ENCODE results near the gene ESPN.

DNA sequence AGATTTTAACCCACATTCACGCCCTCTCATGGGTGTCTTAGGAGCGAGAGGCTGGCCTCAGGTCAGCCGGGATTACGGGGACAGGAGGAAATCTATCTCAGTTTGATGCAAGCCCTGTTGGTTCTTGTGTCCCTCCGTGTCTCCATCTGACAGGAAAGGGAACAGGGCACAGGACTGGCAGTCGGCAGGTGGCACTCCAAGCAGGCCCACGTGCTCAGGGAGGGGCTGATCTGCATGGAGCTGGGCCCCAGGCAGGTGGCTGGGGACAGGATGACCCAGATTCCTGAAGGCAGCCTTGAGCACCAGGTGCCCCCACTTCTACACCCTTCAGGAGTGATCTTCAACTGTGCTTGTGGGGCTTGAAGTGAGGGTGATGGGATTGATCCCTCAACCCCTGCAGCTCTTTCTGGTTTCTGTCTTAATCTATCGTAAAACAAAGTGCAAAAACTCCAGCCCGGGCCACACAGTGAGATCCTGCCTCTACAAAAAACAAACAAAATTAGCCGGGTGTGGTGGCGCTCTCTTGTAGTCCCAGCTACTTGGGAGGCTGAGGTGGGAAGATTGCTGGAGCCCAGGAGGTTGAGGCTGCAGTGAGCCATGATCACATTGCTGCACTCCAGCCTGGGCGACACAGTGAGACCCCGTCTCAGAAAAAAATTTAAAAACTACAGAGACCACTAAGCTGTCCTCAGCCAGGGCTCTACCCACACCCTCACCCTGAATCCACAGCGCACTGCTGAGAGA lies 58.6 kb downstream of the ESPN start:
- TF ChIP-seq, protein P1, sequence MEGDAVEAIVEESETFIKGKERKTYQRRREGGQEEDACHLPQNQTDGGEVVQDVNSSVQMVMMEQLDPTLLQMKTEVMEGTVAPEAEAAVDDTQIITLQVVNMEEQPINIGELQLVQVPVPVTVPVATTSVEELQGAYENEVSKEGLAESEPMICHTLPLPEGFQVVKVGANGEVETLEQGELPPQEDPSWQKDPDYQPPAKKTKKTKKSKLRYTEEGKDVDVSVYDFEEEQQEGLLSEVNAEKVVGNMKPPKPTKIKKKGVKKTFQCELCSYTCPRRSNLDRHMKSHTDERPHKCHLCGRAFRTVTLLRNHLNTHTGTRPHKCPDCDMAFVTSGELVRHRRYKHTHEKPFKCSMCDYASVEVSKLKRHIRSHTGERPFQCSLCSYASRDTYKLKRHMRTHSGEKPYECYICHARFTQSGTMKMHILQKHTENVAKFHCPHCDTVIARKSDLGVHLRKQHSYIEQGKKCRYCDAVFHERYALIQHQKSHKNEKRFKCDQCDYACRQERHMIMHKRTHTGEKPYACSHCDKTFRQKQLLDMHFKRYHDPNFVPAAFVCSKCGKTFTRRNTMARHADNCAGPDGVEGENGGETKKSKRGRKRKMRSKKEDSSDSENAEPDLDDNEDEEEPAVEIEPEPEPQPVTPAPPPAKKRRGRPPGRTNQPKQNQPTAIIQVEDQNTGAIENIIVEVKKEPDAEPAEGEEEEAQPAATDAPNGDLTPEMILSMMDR (IDR thresholded peaks at IDR 0.05): peak; percentile 56
- TF ChIP-seq ZFX (IDR thresholded peaks at IDR 0.05; ENCODE audit: borderline replicate concordance): no peak

Data from 22Rv1 (cell line).